Activated CD4-positive, CD25-positive, alpha-beta regulatory T cell treated with anti-CD3 and anti-CD28 coated beads, Interleukin-2, amount 50 U/mL, for 24 hours (primary cell): Measurements from ENCODE around the gene FGD2.
"Not testable (repeated sequence)": the region's sequence is repeated elsewhere in the genome, so short reads cannot be mapped to it uniquely, and the experiment has no call there.

Source experiments
- ATAC-seq, 2 donors: fragments of 150-1000 bp; cut with Tn5 transposase; one replicate each; pipeline ENCODE4 v1.10.0; 2021; ENCODE audit warnings: mild to moderate bottlenecking in 1 of 2, moderate library complexity in 1 of 2

The FGD2 gene

DNA sequence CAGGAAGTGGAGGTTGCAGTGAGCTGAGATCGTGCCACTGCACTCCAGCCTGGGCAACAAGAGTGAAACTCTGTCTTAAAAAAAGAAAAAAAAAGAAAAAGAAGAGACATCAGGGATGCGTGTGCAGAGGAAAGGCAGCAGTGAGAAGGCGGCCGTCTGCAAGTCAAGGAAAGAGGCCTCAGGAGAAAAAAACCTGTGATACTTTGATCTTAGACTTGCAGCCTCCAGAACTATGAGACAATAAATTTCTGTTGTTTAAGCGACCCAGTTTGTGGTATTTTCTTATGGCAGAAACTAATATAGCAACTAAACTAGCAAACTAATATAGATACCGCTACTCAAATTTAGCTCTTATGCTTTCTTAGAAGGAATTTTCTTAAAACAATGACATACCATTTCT lies 36.1 kb downstream of the FGD2 start:
- ATAC-seq, result peak; percentile 69 to 82

DNA sequence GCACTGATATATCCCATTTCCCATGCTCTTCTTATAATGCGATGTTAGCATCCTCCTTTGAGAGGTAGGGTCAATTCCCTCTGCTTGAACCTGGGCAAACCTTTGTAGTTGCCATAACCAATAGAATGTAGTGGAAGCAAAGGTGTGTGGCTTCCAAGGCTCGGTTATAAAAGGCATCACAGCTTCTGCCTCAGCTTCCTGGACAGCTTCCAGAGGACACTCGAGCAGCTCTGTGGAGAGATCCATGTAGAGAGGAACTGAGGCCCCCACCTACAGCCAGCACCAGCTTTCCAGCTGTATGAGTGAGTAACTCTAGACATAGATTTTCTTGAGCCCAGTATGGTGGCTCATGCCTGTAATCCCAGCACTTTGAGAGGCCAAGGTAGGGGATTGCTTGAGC lies 36.7 kb downstream of the FGD2 start:
- ATAC-seq, result no peak

GRCh38 chr6:37043091-37043490 lies 37.6 kb downstream of the FGD2 start:
- not testable (repeated sequence) for ATAC-seq

- no peak for ATAC-seq
Measured at GRCh38 chr6:37047346-37047688, 41.9 kb downstream of the FGD2 start.

- ATAC-seq, result peak; percentile 25
Measured at GRCh38 chr6:37047689-37048402, 42.4 kb downstream of the FGD2 start.

- ATAC-seq, result no peak
Measured at GRCh38 chr6:37048403-37048850, 43.0 kb downstream of the FGD2 start.

DNA sequence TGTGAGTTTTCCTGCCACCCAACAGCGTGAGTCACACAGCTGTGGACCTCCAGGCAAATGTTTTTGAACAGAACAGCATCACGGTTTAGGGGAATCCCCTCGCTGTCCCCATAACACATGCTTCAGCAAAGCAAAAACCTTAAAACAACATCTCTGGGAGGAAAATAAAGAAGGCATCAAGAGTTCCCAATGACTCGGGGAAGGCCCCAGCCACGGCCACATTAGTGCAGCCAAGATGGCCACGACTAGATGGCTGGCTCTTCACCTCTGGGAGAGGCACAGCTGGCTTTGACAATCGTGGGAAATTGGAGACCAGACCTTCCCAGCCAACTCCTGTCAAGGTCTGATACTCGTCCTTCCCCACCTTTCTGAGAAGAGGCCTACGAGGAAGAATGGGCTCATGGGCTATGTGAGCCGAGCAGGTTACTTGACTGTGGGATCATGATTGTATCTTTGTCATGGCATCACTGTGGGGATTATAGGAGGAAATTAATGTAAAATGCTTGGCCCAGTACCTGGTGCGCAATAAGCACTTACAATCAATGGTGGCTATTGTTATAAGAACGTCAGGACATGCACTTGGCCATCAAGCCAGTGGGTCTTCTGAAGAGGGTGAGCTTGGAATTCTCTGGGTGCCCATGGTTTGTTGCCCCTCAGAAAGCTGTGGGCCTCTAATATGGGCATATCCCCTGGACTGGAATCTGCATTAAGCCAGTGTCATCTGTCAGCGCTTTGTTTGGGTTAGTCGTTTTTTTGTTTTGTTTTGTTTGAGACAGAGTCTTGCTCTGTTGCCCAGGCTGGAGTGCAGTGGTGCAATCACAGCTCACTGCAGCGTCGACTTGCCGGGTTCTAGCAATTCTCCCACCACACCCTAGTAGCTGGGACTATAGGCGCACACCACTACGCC lies 43.6 kb downstream of the FGD2 start:
- peak; percentile 67 to 68 for ATAC-seq

GRCh38 chr6:37049758-37050044 lies 44.2 kb downstream of the FGD2 start:
- no peak for ATAC-seq

DNA sequence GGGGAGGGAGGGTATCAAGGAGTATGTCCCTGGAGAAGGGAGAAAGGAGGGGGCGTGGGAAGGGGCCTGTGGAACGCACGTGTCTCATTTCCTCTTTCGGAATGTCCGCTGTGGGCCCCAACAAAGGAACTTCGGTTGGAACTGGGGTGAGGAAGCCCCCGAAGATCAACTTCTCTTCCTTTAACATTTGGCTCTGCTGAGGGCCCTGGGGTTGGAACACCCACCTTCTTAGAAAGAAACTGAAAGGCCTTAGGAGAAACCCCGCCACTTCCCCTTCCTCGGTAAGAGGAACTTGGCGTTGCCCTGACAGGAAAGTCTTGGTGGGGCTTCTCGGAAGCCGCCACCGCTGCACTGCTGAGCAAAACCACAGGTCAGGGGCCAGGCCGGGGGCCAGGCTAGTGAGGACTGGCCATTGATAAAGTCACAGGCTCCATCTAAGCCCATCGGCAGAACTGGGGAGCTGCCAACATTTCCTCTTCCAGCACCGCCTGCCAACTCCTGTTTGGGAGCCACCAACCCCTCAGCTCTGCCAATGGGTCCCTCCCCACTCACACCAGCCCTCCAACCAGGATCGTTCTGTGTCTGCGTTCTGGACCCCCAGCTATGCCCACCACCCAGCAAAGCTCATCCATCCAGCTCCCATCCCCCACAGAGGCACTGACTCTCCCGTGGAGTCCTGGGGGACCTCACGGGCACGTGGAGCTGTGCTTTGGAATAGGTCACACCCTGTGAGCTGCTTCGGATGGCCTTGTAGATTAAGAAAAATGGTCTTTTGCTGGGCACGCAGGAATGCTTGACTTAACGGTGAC lies 44.8 kb downstream of the FGD2 start:
- peak; percentile 48 to 51 for ATAC-seq

GRCh38 chr6:37050854-37051137 lies 45.3 kb downstream of the FGD2 start:
- no peak for ATAC-seq

GRCh38 chr6:37051138-37052026 lies 45.9 kb downstream of the FGD2 start:
- ATAC-seq, result peak; percentile 52 to 60

DNA sequence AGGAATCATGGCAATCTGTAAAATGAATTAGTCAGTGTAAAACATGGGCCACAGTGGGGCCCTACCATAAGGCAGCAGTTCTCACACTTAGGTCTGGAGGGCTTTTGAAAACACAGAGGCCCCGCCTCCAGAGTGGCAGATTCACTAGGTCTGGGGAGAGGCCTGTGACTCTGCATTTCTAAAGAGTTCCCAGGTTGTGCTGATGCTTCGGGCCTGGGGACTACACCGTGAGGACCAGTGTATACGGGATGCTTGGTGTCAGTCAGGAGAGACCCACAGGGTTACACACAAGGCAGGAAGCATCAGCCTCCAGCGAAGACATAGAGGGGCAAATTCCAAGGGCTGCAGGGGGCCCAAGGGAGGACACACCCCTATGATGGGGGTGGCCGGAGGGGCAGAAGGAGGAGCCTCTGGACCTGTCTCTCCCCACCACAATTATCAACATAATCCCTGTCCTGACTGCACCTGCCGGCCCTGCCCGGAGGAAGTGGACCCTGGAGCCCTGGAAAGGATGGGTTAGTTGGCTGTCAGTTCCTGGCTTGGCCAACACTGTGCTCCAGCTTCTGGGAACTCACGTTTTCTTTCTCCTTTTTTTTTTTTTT lies 46.7 kb downstream of the FGD2 start:
- ATAC-seq, result no peak

GRCh38 chr6:37053683-37054082 lies 48.2 kb downstream of the FGD2 start:
- no peak for ATAC-seq

DNA sequence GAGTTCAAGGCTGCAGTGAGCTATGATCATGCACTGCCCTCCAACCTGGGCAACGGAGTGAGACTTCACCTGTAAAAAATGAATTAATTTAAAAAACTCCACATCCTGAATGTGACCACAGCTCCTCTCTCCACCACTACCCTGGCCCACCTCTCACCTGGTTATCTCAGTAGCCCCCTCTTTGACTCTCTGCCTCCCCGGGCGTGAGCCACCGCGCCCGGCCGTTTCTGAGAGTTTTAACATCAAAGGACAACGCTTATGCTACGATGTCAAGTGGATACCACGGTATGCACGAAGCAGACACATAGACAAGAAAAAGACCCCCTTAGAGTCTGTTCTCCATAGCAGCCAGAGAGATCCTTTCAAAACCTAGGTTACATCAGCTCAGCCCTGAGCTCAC lies 48.7 kb downstream of the FGD2 start:
- ATAC-seq, result no peak

DNA sequence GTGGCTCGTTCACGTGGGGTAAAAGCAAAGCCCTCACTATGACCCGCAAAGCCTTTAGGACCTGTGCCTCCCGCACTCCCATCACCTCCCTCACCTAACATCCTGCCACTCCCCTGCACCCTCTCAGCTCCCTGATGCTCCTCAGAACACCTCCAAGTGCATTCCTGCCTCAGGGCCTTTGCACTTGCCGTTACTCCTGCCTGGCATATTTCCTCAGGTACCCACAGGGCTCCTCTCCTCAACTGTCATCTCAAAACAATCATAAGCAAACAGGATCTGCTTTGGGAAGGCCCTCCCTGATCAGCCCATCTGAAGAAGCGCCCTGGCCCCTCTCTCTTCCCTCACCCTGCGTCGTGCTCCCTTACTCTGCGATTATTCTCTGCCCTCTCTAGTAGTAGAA lies 49.1 kb downstream of the FGD2 start:
- ATAC-seq, result no peak

DNA sequence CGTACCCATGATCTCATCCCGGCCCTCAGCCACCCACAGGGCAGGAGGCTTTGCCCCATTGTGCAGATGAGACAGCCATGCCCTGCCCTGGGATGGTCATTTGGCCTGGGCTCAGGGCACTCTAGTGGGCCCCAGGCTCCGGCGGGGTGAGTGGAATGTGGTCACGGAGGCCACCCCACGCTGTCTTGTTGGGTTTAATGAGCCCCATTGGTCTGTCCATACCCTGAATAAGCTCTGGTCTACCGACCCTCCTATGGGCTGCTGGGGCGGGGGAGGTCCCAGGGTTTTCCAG lies 50.6 kb downstream of the FGD2 start:
- ATAC-seq, result no peak

- no peak for ATAC-seq
Measured at GRCh38 chr6:37056439-37057127, 51.1 kb downstream of the FGD2 start.

DNA sequence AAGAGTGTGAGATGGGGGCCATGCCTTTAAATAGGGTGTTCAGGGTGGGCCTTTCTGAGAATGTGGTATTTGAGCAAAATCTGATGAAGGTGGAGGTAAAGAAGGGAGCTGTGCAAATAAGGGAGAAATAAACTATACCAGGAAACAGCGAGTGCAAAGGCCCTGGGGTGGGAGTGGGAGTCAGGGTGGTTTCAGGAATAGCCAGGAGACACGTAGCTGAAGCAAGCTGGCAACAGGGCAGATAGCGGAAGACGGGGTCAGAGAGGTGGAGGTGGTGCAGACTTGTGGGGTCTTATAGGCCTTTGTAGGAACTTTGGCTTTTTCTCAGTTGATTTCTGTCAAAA lies 51.6 kb downstream of the FGD2 start:
- no peak for ATAC-seq

GRCh38 chr6:37057678-37058077 lies 52.2 kb downstream of the FGD2 start:
- no peak for ATAC-seq

DNA sequence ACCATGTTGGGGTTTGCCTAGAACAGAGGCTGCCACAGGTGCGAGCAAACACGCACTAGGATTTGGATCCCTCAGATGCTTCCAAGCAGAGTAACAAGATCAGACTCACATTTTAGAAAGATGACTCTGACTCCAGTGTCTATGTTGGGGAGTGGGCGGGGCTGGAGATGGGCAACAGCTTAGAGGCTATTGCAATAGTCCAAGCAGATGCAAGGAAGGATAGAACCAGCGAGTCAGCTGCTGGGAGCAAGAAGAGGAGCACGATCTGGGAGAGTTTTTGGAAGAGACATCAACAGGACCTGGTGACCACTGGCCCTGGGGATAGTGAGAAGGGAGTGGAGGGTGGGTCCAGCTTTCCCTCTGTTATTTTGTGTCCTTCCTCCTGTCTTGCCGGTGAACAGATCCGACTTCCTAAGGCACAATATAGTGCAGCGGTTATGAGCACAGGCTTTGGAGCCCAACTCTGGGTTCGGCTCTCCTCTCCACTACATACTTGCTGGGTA lies 52.7 kb downstream of the FGD2 start:
- no peak for ATAC-seq

GRCh38 chr6:37058984-37059343 lies 53.5 kb downstream of the FGD2 start:
- ATAC-seq, result not testable (repeated sequence)
